ENCODE measurements around the gene AGPS. TPM values are rescaled to one million over a fixed set of nuclear protein-coding genes. Genes with fewer than 3 reads are reported as not detected.
A peak's percentile ranks its signal among the peaks of the same experiment; 100 is the strongest.

The AGPS gene
- total RNA-seq, 2 donors from 2014 or later, result 64.8 to 102 TPM

DNA sequence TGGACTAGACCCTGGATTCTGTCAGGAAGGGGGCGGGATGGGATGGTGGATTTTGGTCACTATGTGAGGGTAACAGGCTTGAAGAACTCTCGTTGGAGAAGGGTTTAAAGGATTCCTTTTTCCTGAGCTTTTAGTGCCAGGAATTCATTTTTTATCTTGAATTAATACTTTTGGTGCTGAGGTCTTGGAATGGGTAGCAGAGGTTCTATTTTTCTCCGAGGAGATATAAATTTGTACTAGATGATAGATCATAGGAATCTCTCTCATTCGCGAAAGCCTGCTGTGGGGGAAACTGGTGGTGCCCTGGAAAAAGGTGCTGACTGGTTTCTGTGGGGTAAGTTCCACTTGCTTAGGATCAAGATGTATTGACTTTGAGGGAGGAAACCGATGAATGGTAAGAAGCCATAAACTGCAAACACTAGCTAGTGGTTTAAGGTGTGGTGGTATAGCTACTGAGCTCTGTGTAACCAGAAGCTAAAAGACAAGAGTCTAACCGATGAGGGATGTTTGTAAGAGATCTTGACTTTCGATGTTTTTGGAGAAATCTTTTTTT is 706 bp downstream of the AGPS start:
- Histone ChIP-seq H3K36me3 (no peaks in the 10 kb centered on the region), H3K9ac (ENCODE audit: low read depth in 2 of 2, low read length in 2 of 2) (peak overlapping the region; percentile 93 to 99), H3K27ac (peak overlapping the region; percentile 78), H3K4me1 (no peaks in the 10 kb centered on the region), H3K9me3 (no peaks in the 10 kb centered on the region), H3K27me3 (no peaks in the 10 kb centered on the region), H3K4me3 (peak overlapping the region; percentile 86)
- TF ChIP-seq, protein P1, sequence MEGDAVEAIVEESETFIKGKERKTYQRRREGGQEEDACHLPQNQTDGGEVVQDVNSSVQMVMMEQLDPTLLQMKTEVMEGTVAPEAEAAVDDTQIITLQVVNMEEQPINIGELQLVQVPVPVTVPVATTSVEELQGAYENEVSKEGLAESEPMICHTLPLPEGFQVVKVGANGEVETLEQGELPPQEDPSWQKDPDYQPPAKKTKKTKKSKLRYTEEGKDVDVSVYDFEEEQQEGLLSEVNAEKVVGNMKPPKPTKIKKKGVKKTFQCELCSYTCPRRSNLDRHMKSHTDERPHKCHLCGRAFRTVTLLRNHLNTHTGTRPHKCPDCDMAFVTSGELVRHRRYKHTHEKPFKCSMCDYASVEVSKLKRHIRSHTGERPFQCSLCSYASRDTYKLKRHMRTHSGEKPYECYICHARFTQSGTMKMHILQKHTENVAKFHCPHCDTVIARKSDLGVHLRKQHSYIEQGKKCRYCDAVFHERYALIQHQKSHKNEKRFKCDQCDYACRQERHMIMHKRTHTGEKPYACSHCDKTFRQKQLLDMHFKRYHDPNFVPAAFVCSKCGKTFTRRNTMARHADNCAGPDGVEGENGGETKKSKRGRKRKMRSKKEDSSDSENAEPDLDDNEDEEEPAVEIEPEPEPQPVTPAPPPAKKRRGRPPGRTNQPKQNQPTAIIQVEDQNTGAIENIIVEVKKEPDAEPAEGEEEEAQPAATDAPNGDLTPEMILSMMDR (IDR thresholded peaks at IDR 0.05), result no peak
- intact Hi-C loops (cut with DNase I), result no loop called here
- DNase-seq, result peak; percentile 57

DNA sequence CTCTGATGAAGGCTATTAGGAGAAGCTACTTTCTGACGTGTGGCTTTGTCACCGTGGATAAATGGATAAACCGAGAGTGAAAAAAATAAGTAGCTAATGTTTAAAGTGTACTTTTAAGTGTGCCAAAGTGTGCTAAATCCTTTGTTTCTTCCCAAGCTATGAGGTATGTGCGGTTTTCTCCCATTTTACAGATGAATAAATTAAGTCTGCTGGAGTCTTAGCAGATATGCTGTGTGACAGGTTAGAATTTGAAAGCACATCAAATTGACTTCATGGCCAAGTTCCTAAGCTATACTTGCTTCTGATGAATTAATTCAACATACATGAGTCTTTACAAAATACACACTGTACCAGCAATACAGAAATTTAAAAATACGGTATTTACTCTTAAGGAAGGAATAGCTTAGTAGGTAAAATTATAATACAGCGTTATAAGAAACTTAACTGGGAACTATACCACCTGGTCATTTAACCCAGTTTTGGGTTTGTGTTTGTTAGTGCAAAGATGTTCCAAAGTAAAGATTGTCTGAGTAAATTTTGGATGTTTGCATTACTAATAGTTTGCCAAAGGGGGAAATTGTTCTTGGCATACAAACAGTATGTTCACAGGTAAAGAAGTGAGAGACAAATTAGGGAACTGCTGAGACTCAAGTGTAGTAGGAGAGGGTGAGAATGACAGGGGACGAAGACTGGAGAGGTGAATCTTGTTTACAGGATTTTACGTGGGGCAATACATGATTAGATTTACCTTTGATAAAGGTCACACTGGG is 1.4 kb downstream of the AGPS start:
- H3K36me3 ChIP-seq, result no peaks in the 10 kb centered on the region
- H3K4me3 ChIP-seq, result peak overlapping the region; percentile 86
- no peaks in the 10 kb centered on the region for H3K27me3 ChIP-seq
- no peaks in the 10 kb centered on the region for H3K9me3 ChIP-seq
- H3K4me1 ChIP-seq, result no peaks in the 10 kb centered on the region
- intact Hi-C loops (cut with DNase I), result no loop called here
- TF ChIP-seq, protein P1 (IDR thresholded peaks at IDR 0.05), result no peak
- no peak for DNase-seq
- H3K27ac ChIP-seq, result no peak overlapping the region
- H3K9ac ChIP-seq (ENCODE audit: low read depth in 2 of 2, low read length in 2 of 2), result peak overlapping the region in 1 of 2 donors; percentile 31

DNA sequence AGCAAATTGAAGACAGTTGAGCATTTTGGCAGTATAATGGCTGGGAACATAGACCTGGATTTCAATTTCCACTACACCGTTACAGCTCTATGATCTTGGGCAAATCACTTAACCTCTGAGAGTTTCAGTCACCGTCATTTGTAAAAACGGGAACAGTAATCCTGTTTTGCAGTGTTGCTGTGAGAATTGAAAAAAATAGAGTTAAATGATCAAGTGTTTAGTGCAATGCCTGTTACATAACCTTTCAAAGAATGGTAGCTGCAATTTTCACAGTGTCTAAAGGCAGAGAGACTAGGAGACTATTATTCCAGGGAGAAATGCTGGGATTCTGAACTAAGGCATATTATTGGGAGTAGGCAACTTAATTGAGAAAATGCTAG is 2.0 kb downstream of the AGPS start:
- Histone ChIP-seq H3K4me1 (no peaks in the 10 kb centered on the region), H3K27ac (no peak overlapping the region), H3K27me3 (no peaks in the 10 kb centered on the region), H3K9ac (ENCODE audit: low read depth in 2 of 2, low read length in 2 of 2) (peak overlapping the region in 1 of 2 donors; percentile 31), H3K36me3 (no peaks in the 10 kb centered on the region), H3K9me3 (no peaks in the 10 kb centered on the region), H3K4me3 (no peak overlapping the region)
- intact Hi-C loops (cut with DNase I), result no loop called here
- TF ChIP-seq, protein P1 (IDR thresholded peaks at IDR 0.05), result no peak
- DNase-seq, result no peak

DNA sequence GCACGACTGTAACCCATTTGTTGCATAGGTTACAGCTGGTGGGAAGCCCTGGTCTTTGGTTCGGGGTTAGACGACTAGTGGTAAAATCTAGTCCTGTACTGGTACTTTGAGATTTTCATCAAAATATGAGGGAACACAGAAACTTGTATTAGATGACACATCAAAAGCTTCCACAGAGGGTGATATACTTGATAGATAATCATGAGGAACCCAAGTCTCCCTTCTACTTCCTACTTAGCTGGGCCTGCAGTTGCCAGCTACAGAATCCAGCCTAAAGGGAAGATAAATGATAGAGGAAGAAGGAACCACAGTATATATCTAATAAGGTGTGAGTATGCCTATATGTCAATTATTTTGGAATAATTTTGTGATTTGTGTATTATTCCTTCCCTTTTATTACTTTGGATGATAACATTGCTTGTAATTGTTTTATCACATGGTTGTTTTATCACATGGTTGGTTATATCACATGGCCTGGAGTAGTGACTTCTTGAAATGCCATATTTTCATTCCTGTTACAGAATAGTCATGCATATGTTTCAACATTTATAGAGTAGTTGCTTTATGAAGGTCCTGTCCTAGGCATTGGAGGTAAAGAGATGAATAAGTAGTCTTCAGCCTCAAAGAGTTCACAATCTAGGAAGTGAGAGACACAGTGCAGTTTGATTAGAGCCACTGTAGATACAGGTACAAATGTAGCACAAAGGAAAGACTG is 2.9 kb downstream of the AGPS start:
- intact Hi-C loops (cut with DNase I), result no loop called here
- TF ChIP-seq, protein P1 (IDR thresholded peaks at IDR 0.05), result no peak
- Histone ChIP-seq H3K4me1 (no peaks in the 10 kb centered on the region), H3K27ac (no peak overlapping the region), H3K9ac (ENCODE audit: low read depth in 2 of 2, low read length in 2 of 2) (no peak overlapping the region), H3K4me3 (no peak overlapping the region), H3K9me3 (no peaks in the 10 kb centered on the region), H3K36me3 (no peaks in the 10 kb centered on the region), H3K27me3 (no peaks in the 10 kb centered on the region)
- DNase-seq, result no peak

DNA sequence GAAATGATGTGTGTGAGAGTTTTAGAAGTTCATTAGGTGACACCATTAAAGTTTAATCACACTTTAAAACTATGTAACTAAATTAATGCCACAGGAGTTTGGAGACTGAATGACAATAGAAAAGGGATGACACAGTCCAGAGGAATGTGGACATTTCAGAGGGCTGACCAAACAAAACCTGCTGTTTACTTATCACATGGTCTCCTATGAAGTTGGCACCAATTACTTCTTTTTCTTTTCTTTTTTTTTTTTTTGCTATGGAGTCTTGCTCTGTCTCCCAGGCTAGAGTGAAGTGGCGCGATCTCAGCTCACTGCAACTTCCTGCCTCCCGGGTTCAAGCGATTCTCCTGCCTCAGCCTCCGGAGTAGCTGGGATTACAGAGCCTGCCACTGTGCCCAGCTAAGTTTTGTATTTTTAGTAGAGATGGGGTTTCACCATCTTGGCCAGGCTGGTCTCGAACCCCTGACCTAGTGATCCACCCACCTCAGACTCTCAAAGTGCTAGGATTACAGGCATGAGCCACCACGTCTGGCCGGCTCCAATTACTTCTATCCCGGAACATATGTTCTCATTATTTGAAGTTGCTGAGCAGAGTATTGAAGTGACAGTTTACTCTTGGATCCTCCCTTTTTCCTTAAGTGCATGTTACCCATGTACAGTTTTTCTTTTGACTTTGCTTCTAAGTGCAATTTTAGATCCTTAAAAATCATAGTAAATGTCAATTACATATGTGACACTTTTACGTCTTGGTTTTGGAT is 4.3 kb downstream of the AGPS start:
- no peaks in the 10 kb centered on the region for H3K36me3 ChIP-seq
- intact Hi-C loops (cut with DNase I), result no loop called here
- TF ChIP-seq, protein P1 (IDR thresholded peaks at IDR 0.05), result no peak
- H3K4me1 ChIP-seq, result no peaks in the 10 kb centered on the region
- no peak overlapping the region for H3K4me3 ChIP-seq
- no peaks in the 10 kb centered on the region for H3K9me3 ChIP-seq
- H3K27me3 ChIP-seq, result no peaks in the 10 kb centered on the region
- H3K9ac ChIP-seq (ENCODE audit: low read depth in 2 of 2, low read length in 2 of 2), result no peak overlapping the region
- no peak for DNase-seq
- peak overlapping the region; percentile 0 for H3K27ac ChIP-seq

All from colonic mucosa (tissue), 4 donors.